Measurements from ENCODE around the gene SLC35D2.
"Not testable (repeated sequence)": the region's sequence is repeated elsewhere in the genome, so short reads cannot be mapped to it uniquely, and the experiment has no call there.

SLC35D2 gene

GRCh38 chr9:96350866-96351265 lies 32.6 kb downstream of the SLC35D2 start:
- DNase-seq: no peak

- DNase-seq: no peak
Measured at GRCh38 chr9:96348261-96348660, 35.2 kb downstream of the SLC35D2 start.

GRCh38 chr9:96345551-96345950 lies 38.0 kb downstream of the SLC35D2 start:
- DNase-seq: no peak

GRCh38 chr9:96344458-96345180 lies 38.9 kb downstream of the SLC35D2 start:
- peak; percentile 71 for DNase-seq

- no peak for DNase-seq
Measured at GRCh38 chr9:96343515-96344360, 39.8 kb downstream of the SLC35D2 start.

- DNase-seq: no peak
Measured at GRCh38 chr9:96342571-96343245, 40.8 kb downstream of the SLC35D2 start.

GRCh38 chr9:96340707-96341106 lies 42.8 kb downstream of the SLC35D2 start:
- DNase-seq: no peak

GRCh38 chr9:96338299-96338698 lies 45.2 kb downstream of the SLC35D2 start:
- DNase-seq: no peak

GRCh38 chr9:96333958-96334357 lies 49.6 kb downstream of the SLC35D2 start:
- no peak for DNase-seq

- no peak for DNase-seq
Measured at GRCh38 chr9:96331236-96331947, 52.1 kb downstream of the SLC35D2 start.

GRCh38 chr9:96327694-96328352 lies 55.7 kb downstream of the SLC35D2 start:
- peak; percentile 71 for DNase-seq

GRCh38 chr9:96323169-96323568 lies 60.3 kb downstream of the SLC35D2 start:
- DNase-seq: no peak

GRCh38 chr9:96322736-96323135 lies 60.8 kb downstream of the SLC35D2 start:
- not testable (repeated sequence) for DNase-seq

- not testable (repeated sequence) for DNase-seq
Measured at GRCh38 chr9:96322210-96322609, 61.3 kb downstream of the SLC35D2 start.

GRCh38 chr9:96321515-96321914 lies 62.0 kb downstream of the SLC35D2 start:
- DNase-seq: no peak

- no peak for DNase-seq
Measured at GRCh38 chr9:96320749-96321280, 62.7 kb downstream of the SLC35D2 start.

GRCh38 chr9:96318921-96319565 lies 64.5 kb downstream of the SLC35D2 start:
- no peak for DNase-seq

- peak; percentile 70 for DNase-seq
Measured at GRCh38 chr9:96317335-96317980, 66.1 kb downstream of the SLC35D2 start.

- no peak for DNase-seq
Measured at GRCh38 chr9:96309850-96310249, 73.7 kb downstream of the SLC35D2 start.

GRCh38 chr9:96306958-96307357 lies 76.6 kb downstream of the SLC35D2 start:
- not testable (repeated sequence) for DNase-seq

- no peak for DNase-seq
Measured at GRCh38 chr9:96305171-96305570, 78.3 kb downstream of the SLC35D2 start.
